ENCODE measurements around the gene MAGI2. TPM values are rescaled to one million over a fixed set of nuclear protein-coding genes. Genes with fewer than 3 reads are reported as not detected.

MAGI2 gene
- polyA plus RNA-seq, 2 donors = 0.67 to 0.79 TPM

DNA sequence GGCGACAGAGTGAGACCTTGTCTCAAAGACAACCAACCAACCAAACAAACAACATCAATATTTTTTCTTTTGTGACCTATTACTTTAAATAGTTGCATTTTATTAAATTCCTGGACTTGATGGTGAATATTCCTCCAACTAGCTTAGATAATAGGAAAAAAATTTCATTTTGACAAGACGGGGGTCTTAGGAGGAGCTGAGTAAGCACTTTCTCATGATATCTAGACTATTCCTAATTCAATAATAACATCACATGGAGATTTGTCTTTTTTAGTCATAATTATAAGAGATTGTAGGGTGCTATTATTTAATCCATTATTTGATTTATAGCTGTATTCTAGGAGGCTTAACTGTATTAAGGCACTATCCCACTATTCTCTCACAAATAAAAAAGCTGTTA lies 952.4 kb downstream of the MAGI2 start:
- H3K9me3 ChIP-seq (ENCODE audit: control insufficient read depth in 2 of 2, insufficient read depth in 1 of 2, low read depth in 1 of 2, low read length in 1 of 2) = peaks cover 0 to 2% of the 10 kb centered on the region in 2 donors
- no peak overlapping the region for H3K27ac ChIP-seq (ENCODE audit: low read depth in 2 of 2, low read length in 1 of 2)
- no peaks in the 10 kb centered on the region for H3K36me3 ChIP-seq (ENCODE audit: control insufficient read depth in 2 of 2, insufficient read depth in 2 of 2, low read length in 1 of 2)
- H3K4me1 ChIP-seq (ENCODE audit: control insufficient read depth in 2 of 2, insufficient read depth in 2 of 2, low read length in 1 of 2) = no peaks in the 10 kb centered on the region
- no peaks in the 10 kb centered on the region for H3K27me3 ChIP-seq (ENCODE audit: control insufficient read depth in 1 of 2, insufficient read depth in 2 of 2, low read length in 2 of 2)
- WGBS, 2 donors = 89 to 90% methylated on average over 2 of the region's 2 CpGs
- H3K4me3 ChIP-seq (ENCODE audit: low read depth in 1 of 2, low read length in 2 of 2) = no peak overlapping the region

DNA sequence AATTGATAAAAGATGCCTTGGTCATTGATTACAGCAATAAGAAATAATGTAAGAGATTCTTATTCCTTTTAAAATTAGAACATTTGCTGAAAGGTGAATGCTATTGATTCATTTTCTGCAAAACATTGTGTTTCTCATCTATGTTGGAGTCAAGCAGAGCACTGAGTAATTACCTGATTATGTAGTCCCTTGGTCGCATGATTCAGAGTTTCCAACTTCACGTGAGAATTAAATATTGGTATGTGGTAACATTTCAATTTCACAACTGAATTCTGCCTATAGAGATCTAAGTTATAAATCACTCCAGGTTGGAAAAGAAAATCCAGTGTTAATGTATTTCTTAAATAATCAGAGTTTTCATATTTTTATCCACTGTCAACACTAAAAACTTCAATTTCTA lies 953.5 kb downstream of the MAGI2 start:
- no peaks in the 10 kb centered on the region for H3K36me3 ChIP-seq (ENCODE audit: control insufficient read depth in 2 of 2, insufficient read depth in 2 of 2, low read length in 1 of 2)
- WGBS, 2 donors = 86 to 94% methylated on average over 2 of the region's 2 CpGs
- no peaks in the 10 kb centered on the region for H3K4me1 ChIP-seq (ENCODE audit: control insufficient read depth in 2 of 2, insufficient read depth in 2 of 2, low read length in 1 of 2)
- no peaks in the 10 kb centered on the region for H3K27me3 ChIP-seq (ENCODE audit: control insufficient read depth in 1 of 2, insufficient read depth in 2 of 2, low read length in 2 of 2)
- no peak overlapping the region for H3K4me3 ChIP-seq (ENCODE audit: low read depth in 1 of 2, low read length in 2 of 2)
- H3K27ac ChIP-seq (ENCODE audit: low read depth in 2 of 2, low read length in 1 of 2) = no peak overlapping the region
- H3K9me3 ChIP-seq (ENCODE audit: control insufficient read depth in 2 of 2, insufficient read depth in 1 of 2, low read depth in 1 of 2, low read length in 1 of 2) = peaks cover 0 to 2% of the 10 kb centered on the region in 2 donors

DNA sequence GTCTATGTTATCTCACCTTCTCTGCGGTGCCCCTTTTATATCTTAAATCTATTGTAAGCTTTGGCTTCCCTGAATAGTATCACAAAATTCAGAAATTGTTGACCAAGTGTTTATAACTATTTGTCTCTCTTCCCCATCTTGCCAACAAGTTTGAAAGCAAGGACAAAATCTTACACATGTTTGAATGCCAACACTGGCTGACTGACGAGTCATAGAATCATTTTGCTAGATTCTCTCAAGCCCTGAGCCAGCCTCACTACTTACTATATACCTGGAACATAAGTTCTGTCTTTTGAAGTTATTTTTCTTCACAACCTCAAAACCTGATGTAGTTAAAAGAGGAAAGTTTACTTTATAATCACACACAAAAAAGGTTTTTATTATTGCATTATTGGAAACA lies 954.2 kb downstream of the MAGI2 start:
- 65 to 74% methylated on average over 2 of the region's 2 CpGs for WGBS, 2 donors
- no peak overlapping the region for H3K4me3 ChIP-seq (ENCODE audit: low read depth in 1 of 2, low read length in 2 of 2)
- no peaks in the 10 kb centered on the region for H3K36me3 ChIP-seq (ENCODE audit: control insufficient read depth in 2 of 2, insufficient read depth in 2 of 2, low read length in 1 of 2)
- no peaks in the 10 kb centered on the region for H3K27me3 ChIP-seq (ENCODE audit: control insufficient read depth in 1 of 2, insufficient read depth in 2 of 2, low read length in 2 of 2)
- no peaks in the 10 kb centered on the region for H3K4me1 ChIP-seq (ENCODE audit: control insufficient read depth in 2 of 2, insufficient read depth in 2 of 2, low read length in 1 of 2)
- H3K9me3 ChIP-seq (ENCODE audit: control insufficient read depth in 2 of 2, insufficient read depth in 1 of 2, low read depth in 1 of 2, low read length in 1 of 2) = peaks cover 0 to 2% of the 10 kb centered on the region in 2 donors
- no peak overlapping the region for H3K27ac ChIP-seq (ENCODE audit: low read depth in 2 of 2, low read length in 1 of 2)

DNA sequence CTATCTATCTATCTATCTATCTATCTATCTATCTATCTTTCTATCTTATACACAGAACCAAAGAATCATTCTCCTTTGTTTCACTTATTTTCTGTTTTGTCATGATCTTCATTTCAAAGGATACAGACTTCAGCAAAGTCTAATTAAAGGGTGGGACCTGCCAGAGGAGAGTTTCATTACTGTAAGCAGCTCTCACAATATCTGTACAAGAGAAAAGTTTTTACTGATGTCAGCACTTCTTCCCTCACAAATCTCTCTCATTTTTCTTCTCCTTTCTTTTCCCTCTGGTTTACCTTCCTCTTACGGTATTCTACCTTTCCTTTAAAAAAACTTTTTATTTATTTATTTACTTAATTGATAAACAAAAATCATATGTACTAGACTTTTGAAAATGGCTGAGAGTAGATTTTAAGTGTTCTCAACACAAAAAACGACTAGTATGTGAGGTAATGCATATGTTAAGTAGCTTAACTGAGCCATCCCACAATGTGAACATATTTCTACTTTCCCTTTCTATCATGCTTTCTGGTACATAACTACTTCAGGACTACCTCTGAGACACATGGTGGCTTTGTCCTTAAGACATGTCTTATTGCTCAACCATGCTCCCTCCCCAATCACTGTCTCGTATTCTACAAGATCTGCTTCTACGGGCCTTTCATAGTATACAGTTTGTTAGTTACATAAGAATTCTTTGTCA lies 955.6 kb downstream of the MAGI2 start:
- Histone ChIP-seq H3K27me3 (ENCODE audit: control insufficient read depth in 1 of 2, insufficient read depth in 2 of 2, low read length in 2 of 2) (no peaks in the 10 kb centered on the region), H3K27ac (ENCODE audit: low read depth in 2 of 2, low read length in 1 of 2) (no peak overlapping the region), H3K4me1 (ENCODE audit: control insufficient read depth in 2 of 2, insufficient read depth in 2 of 2, low read length in 1 of 2) (no peaks in the 10 kb centered on the region), H3K4me3 (ENCODE audit: low read depth in 1 of 2, low read length in 2 of 2) (no peak overlapping the region), H3K9me3 (ENCODE audit: control insufficient read depth in 2 of 2, insufficient read depth in 1 of 2, low read depth in 1 of 2, low read length in 1 of 2) (peaks cover 0 to 2% of the 10 kb centered on the region in 2 donors), H3K36me3 (ENCODE audit: control insufficient read depth in 2 of 2, insufficient read depth in 2 of 2, low read length in 1 of 2) (no peaks in the 10 kb centered on the region)
- WGBS, 2 donors = 75 to 77% methylated on average over 4 of the region's 4 CpGs

DNA sequence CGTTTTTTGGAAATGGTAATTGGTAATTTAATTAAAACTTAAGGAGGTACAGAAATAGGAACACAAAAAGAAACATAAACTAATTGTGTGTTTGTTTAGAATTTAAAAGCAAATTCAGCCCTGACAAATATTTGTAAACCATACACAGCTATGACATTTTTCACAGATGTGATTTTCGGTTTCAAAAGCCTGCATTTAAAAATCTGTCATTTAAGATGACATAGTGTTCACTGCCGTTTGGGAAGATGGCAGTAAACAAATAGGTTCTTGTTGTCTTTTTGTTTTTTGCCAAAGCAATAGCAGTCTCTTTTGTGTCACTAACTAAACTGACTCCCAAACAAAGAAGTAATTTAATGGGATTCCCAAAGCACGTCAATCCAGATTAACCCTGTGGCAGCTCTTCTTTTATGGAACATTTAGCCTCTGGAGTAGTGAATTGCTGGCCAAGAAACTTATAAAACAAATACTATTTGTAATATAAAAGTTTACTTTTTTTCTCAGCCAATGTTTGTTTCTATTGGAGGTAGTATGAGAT lies 957.3 kb downstream of the MAGI2 start:
- Histone ChIP-seq H3K4me1 (ENCODE audit: control insufficient read depth in 2 of 2, insufficient read depth in 2 of 2, low read length in 1 of 2) (no peaks in the 10 kb centered on the region), H3K4me3 (ENCODE audit: low read depth in 1 of 2, low read length in 2 of 2) (no peak overlapping the region)
- 54 to 56% methylated on average over 4 of the region's 4 CpGs for WGBS, 2 donors

DNA sequence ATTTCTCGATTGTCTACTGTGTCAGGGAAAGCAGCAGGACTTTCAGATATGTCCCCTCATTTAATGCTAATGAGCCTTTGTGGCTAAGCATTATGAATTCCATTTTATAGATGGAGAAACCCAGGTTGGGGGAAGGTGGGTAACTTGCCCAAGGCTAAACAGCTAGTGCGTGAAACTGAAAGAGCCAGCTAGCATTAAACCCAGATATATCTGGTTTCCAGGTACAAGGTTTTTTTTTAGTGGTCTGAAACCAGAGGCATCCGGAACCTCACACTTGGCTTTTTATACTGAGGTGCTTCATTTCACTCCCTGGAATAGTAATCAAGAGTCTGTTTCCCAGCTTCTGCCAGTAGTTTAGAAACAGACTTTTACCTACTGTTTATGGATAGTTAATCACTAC lies 960.1 kb downstream of the MAGI2 start:
- no peaks in the 10 kb centered on the region for H3K9me3 ChIP-seq (ENCODE audit: control insufficient read depth in 2 of 2, insufficient read depth in 1 of 2, low read depth in 1 of 2, low read length in 1 of 2)
- no peak overlapping the region for H3K4me3 ChIP-seq (ENCODE audit: low read depth in 1 of 2, low read length in 2 of 2)
- 88 to 89% methylated on average over 3 of the region's 3 CpGs for WGBS, 2 donors
- no peaks in the 10 kb centered on the region for H3K27me3 ChIP-seq (ENCODE audit: control insufficient read depth in 1 of 2, insufficient read depth in 2 of 2, low read length in 2 of 2)
- no peaks in the 10 kb centered on the region for H3K4me1 ChIP-seq (ENCODE audit: control insufficient read depth in 2 of 2, insufficient read depth in 2 of 2, low read length in 1 of 2)
- no peaks in the 10 kb centered on the region for H3K36me3 ChIP-seq (ENCODE audit: control insufficient read depth in 2 of 2, insufficient read depth in 2 of 2, low read length in 1 of 2)
- no peak overlapping the region for H3K27ac ChIP-seq (ENCODE audit: low read depth in 2 of 2, low read length in 1 of 2)

More for the DNA sequence above, 957.3 kb downstream of the MAGI2 start:
- Histone ChIP-seq H3K27me3 (ENCODE audit: control insufficient read depth in 1 of 2, insufficient read depth in 2 of 2, low read length in 2 of 2) (no peaks in the 10 kb centered on the region), H3K27ac (ENCODE audit: low read depth in 2 of 2, low read length in 1 of 2) (no peak overlapping the region), H3K36me3 (ENCODE audit: control insufficient read depth in 2 of 2, insufficient read depth in 2 of 2, low read length in 1 of 2) (no peaks in the 10 kb centered on the region), H3K9me3 (ENCODE audit: control insufficient read depth in 2 of 2, insufficient read depth in 1 of 2, low read depth in 1 of 2, low read length in 1 of 2) (peaks cover 0 to 2% of the 10 kb centered on the region in 2 donors)

DNA sequence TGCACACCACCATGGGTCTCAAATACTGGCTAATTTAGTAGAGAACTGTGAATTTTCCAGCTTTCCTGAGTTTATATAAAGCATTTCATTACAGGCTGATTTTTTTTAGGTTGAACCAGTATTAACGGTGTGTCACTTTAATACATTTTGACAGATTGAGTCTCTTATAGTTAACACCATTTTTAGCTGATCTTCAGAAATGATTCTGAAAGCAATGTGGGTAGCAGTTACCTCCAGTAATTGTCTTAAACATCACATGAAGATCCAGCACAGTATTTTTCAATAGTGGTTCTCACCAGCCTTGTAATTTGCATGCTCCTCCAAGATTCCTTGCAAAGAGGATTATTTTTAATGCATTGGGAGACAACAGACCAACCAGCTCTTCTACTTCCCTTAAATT lies 961.3 kb downstream of the MAGI2 start:
- WGBS, 2 donors = 90 to 96% methylated on average over 1 of the region's 1 CpG

DNA sequence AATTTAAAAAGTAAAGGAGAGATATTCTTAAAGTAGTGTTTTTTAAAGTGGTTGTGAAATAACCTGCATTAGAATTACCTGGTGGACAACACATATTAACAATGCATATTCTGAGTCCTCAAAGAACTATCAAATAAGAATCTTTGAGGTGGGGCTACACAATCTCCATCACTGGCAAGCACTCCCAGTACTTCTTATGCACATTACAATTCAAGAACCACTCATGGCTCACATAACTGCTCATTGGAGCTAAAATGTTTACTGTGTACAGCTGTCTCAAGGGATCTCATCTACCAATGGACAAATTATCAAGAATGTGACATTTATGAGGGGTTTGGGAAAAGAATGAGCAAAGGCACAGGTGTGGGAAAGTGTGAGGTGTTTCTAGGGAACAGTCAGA lies 962.9 kb downstream of the MAGI2 start:
- Histone ChIP-seq H3K36me3 (ENCODE audit: control insufficient read depth in 2 of 2, insufficient read depth in 2 of 2, low read length in 1 of 2) (no peaks in the 10 kb centered on the region), H3K9me3 (ENCODE audit: control insufficient read depth in 2 of 2, insufficient read depth in 1 of 2, low read depth in 1 of 2, low read length in 1 of 2) (no peaks in the 10 kb centered on the region), H3K4me3 (ENCODE audit: low read depth in 1 of 2, low read length in 2 of 2) (no peak overlapping the region), H3K4me1 (ENCODE audit: control insufficient read depth in 2 of 2, insufficient read depth in 2 of 2, low read length in 1 of 2) (no peaks in the 10 kb centered on the region), H3K27me3 (ENCODE audit: control insufficient read depth in 1 of 2, insufficient read depth in 2 of 2, low read length in 2 of 2) (no peaks in the 10 kb centered on the region), H3K27ac (ENCODE audit: low read depth in 2 of 2, low read length in 1 of 2) (no peak overlapping the region)

More for the DNA sequence above, 961.3 kb downstream of the MAGI2 start:
- no peaks in the 10 kb centered on the region for H3K9me3 ChIP-seq (ENCODE audit: control insufficient read depth in 2 of 2, insufficient read depth in 1 of 2, low read depth in 1 of 2, low read length in 1 of 2)
- no peak overlapping the region for H3K27ac ChIP-seq (ENCODE audit: low read depth in 2 of 2, low read length in 1 of 2)
- H3K4me1 ChIP-seq (ENCODE audit: control insufficient read depth in 2 of 2, insufficient read depth in 2 of 2, low read length in 1 of 2) = no peaks in the 10 kb centered on the region
- H3K27me3 ChIP-seq (ENCODE audit: control insufficient read depth in 1 of 2, insufficient read depth in 2 of 2, low read length in 2 of 2) = no peaks in the 10 kb centered on the region
- H3K4me3 ChIP-seq (ENCODE audit: low read depth in 1 of 2, low read length in 2 of 2) = no peak overlapping the region
- H3K36me3 ChIP-seq (ENCODE audit: control insufficient read depth in 2 of 2, insufficient read depth in 2 of 2, low read length in 1 of 2) = no peaks in the 10 kb centered on the region

DNA sequence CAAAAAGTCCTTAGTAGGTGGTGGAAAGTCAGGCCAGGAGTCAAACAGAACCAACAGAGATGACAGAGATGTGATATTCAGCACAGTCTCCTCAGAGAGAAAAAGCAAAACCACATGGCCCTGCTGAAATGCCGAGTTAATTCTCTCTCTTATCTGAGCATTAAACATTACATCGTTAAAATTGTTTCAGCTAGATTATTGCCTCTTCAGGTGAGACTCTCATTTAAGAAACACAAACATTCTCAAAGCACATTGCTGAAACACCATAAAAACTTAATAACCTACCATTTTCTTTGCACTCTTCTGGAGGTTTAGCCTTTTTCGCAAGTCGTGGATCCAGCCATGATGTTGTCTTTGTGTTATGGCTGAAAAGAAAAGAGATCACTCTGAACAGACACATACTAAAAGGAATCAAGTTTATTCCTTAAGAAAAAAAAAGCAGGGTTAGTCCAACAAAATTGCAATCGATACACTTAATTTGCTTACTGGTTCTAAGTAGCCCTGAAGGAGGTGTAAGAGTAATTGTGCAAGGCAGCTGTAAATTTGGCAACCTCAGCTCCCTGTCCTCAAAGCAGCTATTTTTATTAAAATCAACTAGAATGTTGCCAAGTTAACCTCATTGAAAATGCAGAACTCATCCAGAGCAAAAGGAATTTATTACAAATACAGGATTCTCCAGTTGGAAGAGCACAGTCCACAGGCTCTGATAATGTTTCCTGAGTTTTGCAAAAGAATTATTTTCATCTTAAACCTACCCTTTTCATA lies 963.8 kb downstream of the MAGI2 start:
- H3K4me1 ChIP-seq (ENCODE audit: control insufficient read depth in 2 of 2, insufficient read depth in 2 of 2, low read length in 1 of 2) = no peaks in the 10 kb centered on the region
- H3K9me3 ChIP-seq (ENCODE audit: control insufficient read depth in 2 of 2, insufficient read depth in 1 of 2, low read depth in 1 of 2, low read length in 1 of 2) = no peaks in the 10 kb centered on the region
- 66 to 70% methylated on average over 5 of the region's 5 CpGs for WGBS, 2 donors
- no peak overlapping the region for H3K27ac ChIP-seq (ENCODE audit: low read depth in 2 of 2, low read length in 1 of 2)
- no peaks in the 10 kb centered on the region for H3K27me3 ChIP-seq (ENCODE audit: control insufficient read depth in 1 of 2, insufficient read depth in 2 of 2, low read length in 2 of 2)
- H3K36me3 ChIP-seq (ENCODE audit: control insufficient read depth in 2 of 2, insufficient read depth in 2 of 2, low read length in 1 of 2) = no peaks in the 10 kb centered on the region
- H3K4me3 ChIP-seq (ENCODE audit: low read depth in 1 of 2, low read length in 2 of 2) = no peak overlapping the region
